NCI-H510A treated with DMSO at 0.1 percent for 48 hours (cell line): ENCODE results near the gene PARP4.
"Not testable (repeated sequence)": the region's sequence is repeated elsewhere in the genome, so short reads cannot be mapped to it uniquely, and the experiment has no call there.

Experiments
- DNase-seq: peaks from one replicate; lab custom pipeline; 2025; lab: John Stamatoyannopoulos, UW

PARP4 gene

GRCh38 chr13:24512197-24512907 lies at the start of gene PARP4:
PARP4 (minus strand) TSS chr13:24512778; CDS start chr13:24503776, 9,002 bp downstream.
- DNase-seq, result peak; percentile 58

GRCh38 chr13:24560579-24561187 lies 48.1 kb upstream of the PARP4 start:
- not testable (repeated sequence) for DNase-seq

- DNase-seq, result not testable (repeated sequence)
Observed at GRCh38 chr13:24559431-24560218, 47.0 kb upstream of the PARP4 start.

- DNase-seq, result no peak
Observed at GRCh38 chr13:24557081-24557480, 44.5 kb upstream of the PARP4 start.

- not testable (repeated sequence) for DNase-seq
Observed at GRCh38 chr13:24553892-24554291, 41.3 kb upstream of the PARP4 start.

GRCh38 chr13:24541476-24542352 lies 29.1 kb upstream of the PARP4 start:
- DNase-seq, result not testable (repeated sequence)

GRCh38 chr13:24541127-24541475 lies 28.5 kb upstream of the PARP4 start:
- DNase-seq, result no peak

GRCh38 chr13:24540236-24541126 lies 27.9 kb upstream of the PARP4 start:
- no peak for DNase-seq

- no peak for DNase-seq
Observed at GRCh38 chr13:24539500-24540165, 27.1 kb upstream of the PARP4 start.

GRCh38 chr13:24529478-24529877 lies 16.9 kb upstream of the PARP4 start:
- no peak for DNase-seq

- no peak for DNase-seq
Observed at GRCh38 chr13:24528816-24529398, 16.3 kb upstream of the PARP4 start.

- DNase-seq, result no peak
Observed at GRCh38 chr13:24527266-24527775, 14.7 kb upstream of the PARP4 start.

GRCh38 chr13:24520733-24521132 lies 8.2 kb upstream of the PARP4 start:
- DNase-seq, result no peak

- DNase-seq, result no peak
Observed at GRCh38 chr13:24516919-24517318, 4.3 kb upstream of the PARP4 start.

- no peak for DNase-seq
Observed at GRCh38 chr13:24512908-24513213, 283 bp upstream of the PARP4 start.

GRCh38 chr13:24511816-24512196 lies 772 bp downstream of the PARP4 start:
- DNase-seq, result peak; percentile 27

GRCh38 chr13:24511019-24511815 lies 1.4 kb downstream of the PARP4 start:
- peak; percentile 23 for DNase-seq

GRCh38 chr13:24506698-24507335 lies 5.8 kb downstream of the PARP4 start:
- DNase-seq, result no peak

GRCh38 chr13:24506283-24506682 lies 6.3 kb downstream of the PARP4 start:
- DNase-seq, result not testable (repeated sequence)
